Breast epithelium (tissue), 4 donors: ENCODE results near the gene PARD3B. TPM values are rescaled to one million over a fixed set of nuclear protein-coding genes. Genes with fewer than 3 reads are reported as not detected.

Source experiments
- DNase-seq, 2 donors: peaks; one replicate each; pipeline ENCODE4 v3.0.0-alpha.2; 2019; ENCODE audit warnings: low spot score in 2 of 2
- H3K27ac ChIP-seq, 2 donors: fragments of 200-600 bp; sonication (generic) in 1 of 2; one replicate each; pipeline ENCODE4 v1.5.1; 2016 to 2019; ENCODE audit warnings: mild to moderate bottlenecking in 1 of 2
- H3K27me3 ChIP-seq, 2 donors: fragments of 200-600 bp; sonication (generic) in 1 of 2; one replicate each; pipeline versions ENCODE4 v1.5.1 to v1.6.0; 2017 to 2019; ENCODE audit warnings: control low read depth in 1 of 2, mild to moderate bottlenecking in 1 of 2
- H3K36me3 ChIP-seq: fragments of 200-600 bp; one replicate; pipeline ENCODE4 v1.5.1; 2019
- H3K4me1 ChIP-seq, 2 donors: fragments of 200-600 bp; sonication (generic); one replicate each; pipeline ENCODE4 v1.5.1; 2016 to 2019; ENCODE audit warnings: control low read depth in 1 of 2
- H3K4me3 ChIP-seq, 3 donors: fragments of 200-600 bp; sonication (generic); 1 replicate in 2 of 3; 2 replicates in 1 of 3; pipeline ENCODE4 v1.5.1; 2016 to 2019; ENCODE audit warnings: mild to moderate bottlenecking in 3 of 3, moderate library complexity in 2 of 3
- H3K9me3 ChIP-seq, 2 donors: fragments of 200-600 bp; sonication (generic) in 1 of 2; one replicate each; pipeline ENCODE4 v1.5.1; 2016 to 2019; ENCODE audit warnings: control low read depth in 1 of 2
- CTCF ChIP-seq, 3 donors: fragments of 450-650 bp; IDR thresholded peaks; one replicate each; pipeline ENCODE4 v1.5.1; 2016 to 2017; ENCODE audit warnings: antibody characterized with exemption in 3 of 3, mild to moderate bottlenecking in 3 of 3, moderate library complexity in 3 of 3
- POLR2A ChIP-seq: fragments of 450-650 bp; IDR thresholded peaks from one replicate; pipeline ENCODE4 v1.6.1; 2016; ENCODE audit warnings: antibody characterized with exemption, mild to moderate bottlenecking, moderate library complexity
- POLR2AphosphoS5 ChIP-seq, 3 donors: sonication (generic); formaldehyde crosslinking; IDR thresholded peaks; one replicate each; pipeline ENCODE4 v1.6.1; 2017; ENCODE audit warnings: antibody characterized with exemption in 3 of 3
- intact Hi-C: fragments of 100-400 bp; cut with DNase I; formaldehyde crosslinking; loops from one replicate; pipeline ENCODE4 v1.15.1; 2023; ENCODE audit warnings: low total_unique reads
- total RNA-seq, 3 donors: library from RNA; depleted of rRNA; stranded (reverse); fragments of >200 nt; gene quantifications; one replicate each; pipeline ENCODE4 v1.1.0, GENCODE V29; 2016

Gene PARD3B
- total RNA-seq, 3 donors from 2014 or later: 24.6 to 66.2 (median 25.9) TPM

GRCh38 chr2:205198140-205198525 lies 652.9 kb downstream of the PARD3B start:
- TF ChIP-seq POLR2AphosphoS5 (IDR thresholded peaks at IDR 0.05): no peak
- TF ChIP-seq CTCF (IDR thresholded peaks at IDR 0.05): no peak
- TF ChIP-seq POLR2A: no peak
- no peak overlapping the region for H3K27ac ChIP-seq
- intact Hi-C loops: loop anchor here (5.0 kb wide), 1 partner anchor 391 kb away; no protein-coding TSS in a partner anchor
- H3K4me3 ChIP-seq: no peak overlapping the region
- H3K4me1 ChIP-seq: no peaks in the 10 kb centered on the region
- DNase-seq: no peak
- H3K27me3 ChIP-seq: no peaks in the 10 kb centered on the region
- H3K9me3 ChIP-seq: no peaks in the 10 kb centered on the region
- no peaks in the 10 kb centered on the region for H3K36me3 ChIP-seq

- no peak for DNase-seq
- Histone ChIP-seq H3K27ac (no peak overlapping the region), H3K36me3 (no peaks in the 10 kb centered on the region), H3K4me3 (no peak overlapping the region), H3K27me3 (no peaks in the 10 kb centered on the region), H3K9me3 (no peaks in the 10 kb centered on the region), H3K4me1 (no peaks in the 10 kb centered on the region)
- TF ChIP-seq POLR2AphosphoS5 (IDR thresholded peaks at IDR 0.05) (no peak), POLR2A (no peak), CTCF (IDR thresholded peaks at IDR 0.05) (no peak)
- intact Hi-C loops: loop anchor here (5.0 kb wide), 1 partner anchor 392 kb away; no protein-coding TSS in a partner anchor
These were observed 654.0 kb downstream of the PARD3B start for GRCh38 chr2:205199165-205199850.

- TF ChIP-seq POLR2AphosphoS5 (IDR thresholded peaks at IDR 0.05) (no peak), CTCF (IDR thresholded peaks at IDR 0.05) (no peak), POLR2A (no peak)
- H3K36me3 ChIP-seq: no peaks in the 10 kb centered on the region
- H3K27me3 ChIP-seq: no peaks in the 10 kb centered on the region
- no peak overlapping the region for H3K4me3 ChIP-seq
- H3K27ac ChIP-seq: no peak overlapping the region
- intact Hi-C loops: no loop called here
- DNase-seq: no peak
- H3K4me1 ChIP-seq: no peaks in the 10 kb centered on the region
- H3K9me3 ChIP-seq: no peaks in the 10 kb centered on the region
These were observed 665.2 kb downstream of the PARD3B start for GRCh38 chr2:205210494-205210893.

GRCh38 chr2:205212357-205212756 lies 667.1 kb downstream of the PARD3B start:
- no peak overlapping the region for H3K27ac ChIP-seq
- no peak for TF ChIP-seq CTCF (IDR thresholded peaks at IDR 0.05)
- no peak for TF ChIP-seq POLR2AphosphoS5 (IDR thresholded peaks at IDR 0.05)
- no peak for TF ChIP-seq POLR2A
- DNase-seq: no peak
- H3K27me3 ChIP-seq: no peaks in the 10 kb centered on the region
- H3K4me1 ChIP-seq: no peaks in the 10 kb centered on the region
- intact Hi-C loops: no loop called here
- no peak overlapping the region for H3K4me3 ChIP-seq
- H3K36me3 ChIP-seq: no peaks in the 10 kb centered on the region
- no peaks in the 10 kb centered on the region for H3K9me3 ChIP-seq

GRCh38 chr2:205216092-205216491 lies 670.8 kb downstream of the PARD3B start:
- Histone ChIP-seq H3K4me1 (no peaks in the 10 kb centered on the region), H3K27me3 (no peaks in the 10 kb centered on the region), H3K4me3 (no peak overlapping the region), H3K9me3 (no peaks in the 10 kb centered on the region), H3K36me3 (no peaks in the 10 kb centered on the region), H3K27ac (no peak overlapping the region)
- intact Hi-C loops: no loop called here
- TF ChIP-seq POLR2A (no peak), POLR2AphosphoS5 (IDR thresholded peaks at IDR 0.05) (no peak), CTCF (IDR thresholded peaks at IDR 0.05) (no peak)
- DNase-seq: no peak
